ENCODE measurements around the gene HBA2.
A peak's percentile ranks its signal among the peaks of the same experiment; 100 is the strongest.
"Not testable (repeated sequence)": the region's sequence is repeated elsewhere in the genome, so short reads cannot be mapped to it uniquely, and the experiment has no call there.

The HBA2 gene

DNA sequence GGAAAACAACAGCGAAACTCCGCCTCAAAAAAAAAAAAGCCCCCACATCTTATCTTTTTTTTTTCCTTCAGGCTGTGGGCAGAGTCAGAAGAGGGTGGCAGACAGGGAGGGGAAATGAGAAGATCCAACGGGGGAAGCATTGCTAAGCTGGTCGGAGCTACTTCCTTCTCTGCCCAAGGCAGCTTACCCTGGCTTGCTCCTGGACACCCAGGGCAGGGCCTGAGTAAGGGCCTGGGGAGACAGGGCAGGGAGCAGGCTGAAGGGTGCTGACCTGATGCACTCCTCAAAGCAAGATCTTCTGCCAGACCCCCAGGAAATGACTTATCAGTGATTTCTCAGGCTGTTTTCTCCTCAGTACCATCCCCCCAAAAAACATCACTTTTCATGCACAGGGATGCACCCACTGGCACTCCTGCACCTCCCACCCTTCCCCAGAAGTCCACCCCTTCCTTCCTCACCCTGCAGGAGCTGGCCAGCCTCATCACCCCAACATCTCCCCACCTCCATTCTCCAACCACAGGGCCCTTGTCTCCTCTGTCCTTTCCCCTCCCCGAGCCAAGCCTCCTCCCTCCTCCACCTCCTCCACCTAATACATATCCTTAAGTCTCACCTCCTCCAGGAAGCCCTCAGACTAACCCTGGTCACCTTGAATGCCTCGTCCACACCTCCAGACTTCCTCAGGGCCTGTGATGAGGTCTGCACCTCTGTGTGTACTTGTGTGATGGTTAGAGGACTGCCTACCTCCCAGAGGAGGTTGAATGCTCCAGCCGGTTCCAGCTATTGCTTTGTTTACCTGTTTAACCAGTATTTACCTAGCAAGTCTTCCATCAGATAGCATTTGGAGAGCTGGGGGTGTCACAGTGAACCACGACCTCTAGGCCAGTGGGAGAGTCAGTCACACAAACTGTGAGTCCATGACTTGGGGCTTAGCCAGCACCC, 2.6 kb downstream of the HBA2 start:
- DNase-seq (ENCODE audit: low read depth in 3 of 3): no peak

DNA sequence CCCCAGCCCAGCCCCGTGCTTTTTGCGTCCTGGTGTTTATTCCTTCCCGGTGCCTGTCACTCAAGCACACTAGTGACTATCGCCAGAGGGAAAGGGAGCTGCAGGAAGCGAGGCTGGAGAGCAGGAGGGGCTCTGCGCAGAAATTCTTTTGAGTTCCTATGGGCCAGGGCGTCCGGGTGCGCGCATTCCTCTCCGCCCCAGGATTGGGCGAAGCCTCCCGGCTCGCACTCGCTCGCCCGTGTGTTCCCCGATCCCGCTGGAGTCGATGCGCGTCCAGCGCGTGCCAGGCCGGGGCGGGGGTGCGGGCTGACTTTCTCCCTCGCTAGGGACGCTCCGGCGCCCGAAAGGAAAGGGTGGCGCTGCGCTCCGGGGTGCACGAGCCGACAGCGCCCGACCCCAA, 3.3 kb downstream of the HBA2 start:
- DNase-seq (ENCODE audit: low read depth in 3 of 3): not testable (repeated sequence)

DNA sequence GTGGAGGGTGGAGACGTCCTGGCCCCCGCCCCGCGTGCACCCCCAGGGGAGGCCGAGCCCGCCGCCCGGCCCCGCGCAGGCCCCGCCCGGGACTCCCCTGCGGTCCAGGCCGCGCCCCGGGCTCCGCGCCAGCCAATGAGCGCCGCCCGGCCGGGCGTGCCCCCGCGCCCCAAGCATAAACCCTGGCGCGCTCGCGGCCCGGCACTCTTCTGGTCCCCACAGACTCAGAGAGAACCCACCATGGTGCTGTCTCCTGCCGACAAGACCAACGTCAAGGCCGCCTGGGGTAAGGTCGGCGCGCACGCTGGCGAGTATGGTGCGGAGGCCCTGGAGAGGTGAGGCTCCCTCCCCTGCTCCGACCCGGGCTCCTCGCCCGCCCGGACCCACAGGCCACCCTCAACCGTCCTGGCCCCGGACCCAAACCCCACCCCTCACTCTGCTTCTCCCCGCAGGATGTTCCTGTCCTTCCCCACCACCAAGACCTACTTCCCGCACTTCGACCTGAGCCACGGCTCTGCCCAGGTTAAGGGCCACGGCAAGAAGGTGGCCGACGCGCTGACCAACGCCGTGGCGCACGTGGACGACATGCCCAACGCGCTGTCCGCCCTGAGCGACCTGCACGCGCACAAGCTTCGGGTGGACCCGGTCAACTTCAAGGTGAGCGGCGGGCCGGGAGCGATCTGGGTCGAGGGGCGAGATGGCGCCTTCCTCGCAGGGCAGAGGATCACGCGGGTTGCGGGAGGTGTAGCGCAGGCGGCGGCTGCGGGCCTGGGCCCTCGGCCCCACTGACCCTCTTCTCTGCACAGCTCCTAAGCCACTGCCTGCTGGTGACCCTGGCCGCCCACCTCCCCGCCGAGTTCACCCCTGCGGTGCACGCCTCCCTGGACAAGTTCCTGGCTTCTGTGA, 4.1 kb downstream of the HBA2 start, which contains the start of gene HBA1:
Gene HBA1 (plus strand): TSS at position 204 of the 906 bp plus-strand sequence. CDS start 37 bp downstream, at position 241.
- not testable (repeated sequence) for DNase-seq (ENCODE audit: low read depth in 3 of 3)

DNA sequence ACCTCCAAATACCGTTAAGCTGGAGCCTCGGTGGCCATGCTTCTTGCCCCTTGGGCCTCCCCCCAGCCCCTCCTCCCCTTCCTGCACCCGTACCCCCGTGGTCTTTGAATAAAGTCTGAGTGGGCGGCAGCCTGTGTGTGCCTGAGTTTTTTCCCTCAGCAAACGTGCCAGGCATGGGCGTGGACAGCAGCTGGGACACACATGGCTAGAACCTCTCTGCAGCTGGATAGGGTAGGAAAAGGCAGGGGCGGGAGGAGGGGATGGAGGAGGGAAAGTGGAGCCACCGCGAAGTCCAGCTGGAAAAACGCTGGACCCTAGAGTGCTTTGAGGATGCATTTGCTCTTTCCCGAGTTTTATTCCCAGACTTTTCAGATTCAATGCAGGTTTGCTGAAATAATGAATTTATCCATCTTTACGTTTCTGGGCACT, 4.7 kb downstream of the HBA2 start:
- DNase-seq (ENCODE audit: low read depth in 3 of 3): no peak

DNA sequence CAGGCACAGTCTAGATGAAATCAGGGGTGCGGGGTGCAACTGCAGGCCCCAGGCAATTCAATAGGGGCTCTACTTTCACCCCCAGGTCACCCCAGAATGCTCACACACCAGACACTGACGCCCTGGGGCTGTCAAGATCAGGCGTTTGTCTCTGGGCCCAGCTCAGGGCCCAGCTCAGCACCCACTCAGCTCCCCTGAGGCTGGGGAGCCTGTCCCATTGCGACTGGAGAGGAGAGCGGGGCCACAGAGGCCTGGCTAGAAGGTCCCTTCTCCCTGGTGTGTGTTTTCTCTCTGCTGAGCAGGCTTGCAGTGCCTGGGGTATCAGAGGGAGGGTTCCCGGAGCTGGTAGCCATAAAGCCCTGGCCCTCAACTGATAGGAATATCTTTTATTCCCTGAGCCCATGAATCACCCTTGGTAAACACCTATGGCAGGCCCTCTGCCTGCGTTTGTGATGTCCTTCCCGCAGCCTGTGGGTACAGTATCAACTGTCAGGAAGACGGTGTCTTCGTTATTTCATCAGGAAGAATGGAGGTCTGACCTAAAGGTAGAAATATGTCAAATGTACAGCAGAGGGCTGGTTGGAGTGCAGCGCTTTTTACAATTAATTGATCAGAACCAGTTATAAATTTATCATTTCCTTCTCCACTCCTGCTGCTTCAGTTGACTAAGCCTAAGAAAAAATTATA, 5.4 kb downstream of the HBA2 start:
- no peak for DNase-seq (ENCODE audit: low read depth in 3 of 3)

DNA sequence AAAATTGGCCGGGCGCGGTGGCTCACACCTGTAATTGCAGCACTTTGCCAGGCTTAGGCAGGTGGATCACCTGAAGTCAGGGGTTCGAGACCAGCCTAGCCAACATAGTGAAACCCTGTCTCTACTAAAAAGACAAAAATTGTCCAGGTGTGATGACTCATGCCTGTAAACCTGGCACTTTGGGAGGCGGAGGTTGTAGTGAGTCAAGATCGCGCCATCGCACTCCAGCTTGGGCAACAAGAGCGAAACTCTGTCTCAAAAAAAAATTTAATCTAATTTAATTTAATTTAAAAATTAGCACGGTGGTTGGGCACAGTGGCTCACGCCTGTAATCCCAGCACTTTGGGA, 6.0 kb downstream of the HBA2 start:
- DNase-seq (ENCODE audit: low read depth in 3 of 3): no peak

DNA sequence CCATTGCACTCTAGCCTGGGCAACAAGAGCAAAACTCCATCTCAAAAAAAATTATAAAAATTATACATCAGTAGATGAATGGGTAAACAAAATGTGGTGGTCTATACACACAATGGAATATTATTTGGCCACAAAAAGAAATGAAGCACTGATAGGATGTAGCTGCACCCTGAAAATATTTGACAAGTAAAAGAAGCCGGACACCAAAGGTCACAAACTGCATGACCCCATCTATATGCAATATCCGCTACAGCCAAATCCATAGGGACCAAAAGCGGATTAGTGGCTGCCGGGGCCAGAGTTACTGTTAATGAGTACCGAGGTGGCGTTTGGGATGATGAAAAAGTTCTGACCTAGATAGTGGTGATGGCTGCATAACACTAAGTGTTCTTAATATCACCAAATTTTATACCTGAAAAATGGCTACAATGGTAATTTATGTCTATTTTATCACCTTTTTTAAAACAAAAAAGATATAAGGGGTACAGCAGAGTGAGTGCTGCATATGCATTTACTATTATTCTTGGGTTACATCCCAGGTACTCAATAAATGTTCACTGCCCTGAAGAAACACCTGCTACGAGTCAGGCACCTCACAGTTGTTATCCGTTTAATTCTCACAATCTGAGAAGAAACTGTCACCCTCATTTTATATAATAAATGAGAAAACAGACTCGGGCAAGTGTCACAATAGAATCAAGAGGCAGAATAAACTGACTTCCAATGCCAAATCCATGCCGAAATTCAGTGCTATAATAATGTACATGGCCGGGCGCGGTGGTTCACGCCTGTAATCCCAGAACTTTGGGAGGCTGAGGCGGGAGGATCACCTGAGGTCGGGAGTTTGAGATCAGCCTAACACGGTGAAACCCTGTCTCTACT, 6.8 kb downstream of the HBA2 start:
- no peak for DNase-seq (ENCODE audit: low read depth in 3 of 3)

DNA sequence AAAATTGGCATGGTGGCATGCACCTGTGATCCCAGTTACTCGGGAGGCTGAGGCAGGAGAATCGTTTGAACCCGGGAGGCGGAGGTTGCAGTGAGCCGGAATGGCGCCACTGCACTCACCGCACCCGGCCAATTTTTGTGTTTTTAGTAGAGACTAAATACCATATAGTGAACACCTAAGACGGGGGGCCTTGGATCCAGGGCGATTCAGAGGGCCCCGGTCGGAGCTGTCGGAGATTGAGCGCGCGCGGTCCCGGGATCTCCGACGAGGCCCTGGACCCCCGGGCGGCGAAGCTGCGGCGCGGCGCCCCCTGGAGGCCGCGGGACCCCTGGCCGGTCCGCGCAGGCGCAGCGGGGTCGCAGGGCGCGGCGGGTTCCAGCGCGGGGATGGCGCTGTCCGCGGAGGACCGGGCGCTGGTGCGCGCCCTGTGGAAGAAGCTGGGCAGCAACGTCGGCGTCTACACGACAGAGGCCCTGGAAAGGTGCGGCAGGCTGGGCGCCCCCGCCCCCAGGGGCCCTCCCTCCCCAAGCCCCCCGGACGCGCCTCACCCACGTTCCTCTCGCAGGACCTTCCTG, 7.5 kb downstream of the HBA2 start, which contains the start of gene HBQ1:
Gene HBQ1 (plus strand): TSS at position 359 of the 575 bp plus-strand sequence. CDS start 28 bp downstream, at position 387.
- DNase-seq (ENCODE audit: low read depth in 3 of 3): peak in 2 of 3 experiments; percentile 13 to 23

DNA sequence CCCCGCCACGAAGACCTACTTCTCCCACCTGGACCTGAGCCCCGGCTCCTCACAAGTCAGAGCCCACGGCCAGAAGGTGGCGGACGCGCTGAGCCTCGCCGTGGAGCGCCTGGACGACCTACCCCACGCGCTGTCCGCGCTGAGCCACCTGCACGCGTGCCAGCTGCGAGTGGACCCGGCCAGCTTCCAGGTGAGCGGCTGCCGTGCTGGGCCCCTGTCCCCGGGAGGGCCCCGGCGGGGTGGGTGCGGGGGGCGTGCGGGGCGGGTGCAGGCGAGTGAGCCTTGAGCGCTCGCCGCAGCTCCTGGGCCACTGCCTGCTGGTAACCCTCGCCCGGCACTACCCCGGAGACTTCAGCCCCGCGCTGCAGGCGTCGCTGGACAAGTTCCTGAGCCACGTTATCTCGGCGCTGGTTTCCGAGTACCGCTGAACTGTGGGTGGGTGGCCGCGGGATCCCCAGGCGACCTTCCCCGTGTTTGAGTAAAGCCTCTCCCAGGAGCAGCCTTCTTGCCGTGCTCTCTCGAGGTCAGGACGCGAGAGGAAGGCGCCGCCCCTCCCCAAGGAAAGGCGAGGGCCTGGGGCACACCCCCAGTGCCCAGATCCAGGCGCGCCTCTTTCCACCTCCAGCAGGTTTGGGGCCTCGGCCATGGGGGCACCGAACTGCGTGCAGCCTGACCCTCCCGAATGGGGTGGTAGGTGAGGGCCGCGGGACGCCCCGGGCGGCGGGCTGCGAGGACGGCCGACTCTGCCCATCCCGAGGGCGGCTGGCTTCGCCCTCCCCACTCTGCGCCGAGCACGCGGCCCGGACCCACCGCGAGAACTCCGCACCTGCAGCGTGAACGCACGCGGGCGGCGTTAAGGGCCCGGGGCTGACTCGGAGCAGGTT, 8.2 kb downstream of the HBA2 start:
- DNase-seq (ENCODE audit: low read depth in 3 of 3): peak; percentile 35 to 72 (median 70)

DNA sequence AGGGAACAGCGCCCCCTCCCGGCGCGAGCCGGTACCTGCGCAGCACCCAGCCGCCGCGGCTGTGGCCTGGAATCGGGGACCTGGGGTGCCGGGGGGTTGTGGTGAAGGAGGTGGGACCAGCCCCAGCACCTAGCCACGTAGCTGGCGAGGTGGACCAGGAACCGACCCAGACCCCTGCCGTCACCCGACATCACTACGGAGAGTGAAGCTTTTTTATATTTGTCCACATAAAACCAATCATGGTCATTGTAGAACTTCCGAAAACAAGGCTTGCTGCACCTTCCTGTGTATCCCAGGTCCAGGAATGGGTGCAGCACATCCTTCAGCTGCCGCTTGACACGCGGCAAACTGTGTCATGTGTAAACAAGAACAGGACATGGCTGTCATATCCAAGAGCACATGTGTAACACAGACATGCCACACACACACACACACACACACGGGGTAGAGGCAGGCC, 8.9 kb downstream of the HBA2 start:
- peak in 1 of 3 experiments; percentile 73 for DNase-seq (ENCODE audit: low read depth in 3 of 3)

DNA sequence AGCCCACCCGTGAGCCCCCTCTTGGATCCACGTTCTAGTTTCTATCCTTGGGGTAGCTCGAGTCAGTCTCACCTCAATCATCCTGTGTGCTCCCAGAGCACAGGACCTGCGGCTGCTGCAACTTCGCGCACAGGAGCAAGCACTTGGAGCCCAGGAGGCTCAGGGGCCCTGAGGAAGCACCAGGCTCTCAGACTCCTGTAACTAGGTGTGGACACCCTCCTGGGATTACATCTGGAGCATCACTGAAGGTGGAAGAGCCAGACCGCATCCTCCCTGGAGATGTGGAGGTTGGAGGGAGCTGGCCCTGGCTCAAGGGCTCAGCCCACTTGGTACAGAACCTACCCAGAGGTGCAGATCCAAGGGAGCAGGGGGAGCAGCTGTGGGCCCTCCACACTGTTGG, 10.3 kb downstream of the HBA2 start:
- DNase-seq (ENCODE audit: low read depth in 3 of 3): no peak

DNA sequence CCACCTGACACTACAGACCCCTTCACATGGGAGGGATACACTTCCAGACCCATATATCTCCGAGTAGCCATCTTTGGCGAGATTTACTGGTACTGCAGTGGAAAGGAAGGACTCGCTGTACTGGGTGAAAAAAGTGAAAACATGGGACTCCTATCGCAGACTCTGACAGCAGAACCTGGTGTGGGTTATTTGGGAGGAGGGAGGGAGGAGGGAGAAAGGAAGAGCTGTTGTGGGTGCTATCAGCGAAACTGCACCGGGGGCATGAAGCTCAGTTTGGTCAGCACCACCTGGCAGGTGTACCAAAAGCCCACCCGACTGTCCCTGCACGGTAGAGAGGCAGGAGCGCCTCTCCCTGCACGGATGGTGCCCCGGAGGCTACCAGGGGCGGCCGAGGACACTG, 12.5 kb downstream of the HBA2 start:
- DNase-seq (ENCODE audit: low read depth in 3 of 3): no peak

DNA sequence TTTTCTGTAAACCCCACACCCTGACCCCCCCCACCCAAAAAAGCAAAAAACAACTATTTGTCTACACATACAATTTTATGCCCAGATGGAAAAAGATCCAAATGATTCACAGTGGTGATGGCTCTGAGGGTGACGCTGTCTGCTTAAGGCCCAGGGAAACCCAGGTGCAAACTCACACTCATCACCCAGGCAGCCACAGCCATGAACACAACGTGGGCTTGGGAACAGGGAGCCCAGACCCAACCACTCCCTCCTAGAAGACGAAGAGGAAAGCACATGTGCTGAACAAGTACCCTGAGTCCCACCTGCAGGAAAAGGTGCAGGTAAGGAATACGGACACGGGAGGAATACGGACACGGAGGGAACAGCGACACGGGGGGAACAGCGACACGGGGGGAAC, 13.0 kb downstream of the HBA2 start:
- no peak for DNase-seq (ENCODE audit: low read depth in 3 of 3)

DNA sequence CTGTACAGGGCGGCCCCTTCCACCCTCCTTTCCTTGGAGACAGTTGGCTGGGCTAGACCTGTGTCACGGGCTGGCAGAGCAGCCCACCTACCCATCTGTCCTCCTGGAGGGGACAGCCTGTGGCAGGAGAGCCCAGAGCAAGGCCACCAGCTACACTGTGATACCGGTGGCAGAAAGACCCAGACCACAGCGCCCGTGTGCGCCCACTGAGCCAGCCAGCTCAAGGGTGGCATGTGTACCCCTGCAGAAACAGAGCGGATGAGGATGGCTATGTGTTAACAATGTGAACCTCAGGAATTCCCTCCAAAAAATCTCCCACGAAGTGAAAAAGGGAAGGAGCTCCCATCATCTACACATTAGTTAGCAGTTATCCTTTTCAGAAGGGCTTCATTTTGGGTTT, 14.7 kb downstream of the HBA2 start:
- DNase-seq (ENCODE audit: low read depth in 3 of 3): no peak

DNA sequence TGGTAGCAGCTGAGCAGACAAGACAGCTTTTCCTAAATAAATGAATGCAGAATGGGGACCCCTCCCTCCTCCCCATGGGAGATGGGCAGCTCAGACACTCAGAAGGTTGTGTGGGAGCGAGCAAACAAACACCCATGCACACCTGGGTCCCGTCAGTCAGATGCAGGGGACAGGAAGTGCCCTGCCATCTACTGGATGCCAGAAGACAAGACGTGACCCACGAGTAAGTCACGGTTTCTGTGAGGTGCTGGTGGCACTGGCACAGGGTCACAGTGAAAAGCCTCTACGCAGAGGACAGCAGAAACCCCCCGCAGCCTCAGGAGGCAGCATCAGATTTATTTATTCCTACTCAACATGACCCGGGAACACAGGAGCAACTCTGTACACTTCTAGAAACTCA, 16.0 kb downstream of the HBA2 start:
- no peak for DNase-seq (ENCODE audit: low read depth in 3 of 3)

DNA sequence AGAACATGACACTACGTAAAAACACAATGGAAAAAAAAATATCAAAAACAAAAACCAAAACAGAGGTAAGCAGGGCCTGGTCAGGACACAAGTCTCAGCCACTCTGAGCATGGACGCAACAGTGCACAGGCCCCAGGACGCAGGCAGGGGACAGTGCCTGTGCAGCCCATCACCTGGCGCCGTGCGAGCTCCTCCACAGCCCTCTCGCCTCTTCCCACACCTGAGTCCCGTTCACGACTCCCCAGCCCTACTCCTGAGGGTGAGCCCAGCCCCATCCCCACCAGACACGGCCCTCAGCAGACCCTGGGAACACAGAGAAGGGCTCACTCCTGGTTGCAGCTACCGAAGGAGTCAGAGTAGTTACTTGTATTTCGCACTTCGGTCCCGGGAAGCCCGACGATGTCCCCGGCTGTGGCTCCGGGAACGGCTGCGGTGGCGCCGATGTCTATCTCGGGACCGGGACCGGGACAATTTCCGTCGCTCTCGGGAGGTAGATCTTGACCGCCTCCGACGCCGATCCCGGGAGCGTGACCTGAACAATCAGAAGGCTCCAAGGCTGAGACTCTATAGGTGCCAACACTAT, 17.0 kb downstream of the HBA2 start:
- DNase-seq (ENCODE audit: low read depth in 3 of 3): no peak

DNA sequence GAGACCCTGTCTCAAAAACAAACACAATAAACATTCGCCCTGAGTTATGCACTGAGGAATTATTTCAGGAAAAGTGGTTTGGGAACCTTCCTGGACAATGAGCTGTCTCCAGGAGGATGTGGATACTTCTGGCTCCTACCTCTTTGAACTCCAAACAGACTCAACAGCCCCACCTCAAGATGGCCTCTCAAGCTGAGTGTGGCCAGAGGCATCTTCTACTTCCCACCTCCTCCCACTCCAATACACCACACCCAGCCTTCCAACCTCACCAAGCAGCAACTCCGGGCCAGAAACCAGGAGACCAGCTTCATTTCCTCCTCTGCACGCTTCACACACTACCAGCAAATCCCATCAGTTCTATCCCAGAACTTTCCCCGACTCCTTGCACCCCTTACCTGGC, 19.2 kb downstream of the HBA2 start:
- no peak for DNase-seq (ENCODE audit: low read depth in 3 of 3)

DNA sequence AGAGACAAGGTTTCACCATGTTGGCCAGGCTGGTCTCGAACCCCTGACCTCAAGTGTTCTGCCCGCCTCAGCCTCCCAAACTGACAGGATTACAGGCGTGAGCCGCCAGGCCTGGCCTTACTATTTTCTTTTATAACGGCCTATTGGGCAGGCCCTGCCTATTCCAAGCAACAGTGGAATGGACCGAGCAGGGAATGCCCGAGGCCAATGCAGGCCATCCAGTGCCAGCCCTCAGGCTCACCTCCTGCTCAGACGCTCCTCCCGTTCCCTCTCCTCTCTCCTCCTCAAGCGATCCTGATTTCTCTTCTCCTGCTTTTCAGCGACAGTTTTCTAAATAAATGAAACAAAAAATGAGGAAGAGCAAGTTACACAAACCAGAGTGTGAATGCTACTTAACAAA, 20.0 kb downstream of the HBA2 start:
- DNase-seq (ENCODE audit: low read depth in 3 of 3): no peak

DNA sequence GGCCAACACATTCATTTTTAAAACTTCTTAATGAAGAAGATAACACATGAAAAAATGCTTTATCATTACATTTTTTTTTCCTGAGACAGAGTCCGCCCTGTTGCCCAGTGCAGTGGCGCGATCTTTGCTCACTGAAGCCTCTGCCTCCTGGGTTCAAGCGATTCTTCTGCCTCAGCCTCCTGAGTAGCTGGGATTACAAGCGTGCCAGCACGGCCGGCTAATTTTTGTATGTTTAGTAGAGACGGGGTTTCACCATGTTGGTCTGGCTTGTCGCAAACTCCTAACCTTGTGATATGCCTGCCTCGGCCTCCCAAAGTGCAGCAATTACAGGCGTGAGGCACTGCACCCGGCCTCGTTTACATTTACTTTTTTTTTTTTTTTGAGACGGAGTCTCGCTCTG, 20.8 kb downstream of the HBA2 start:
- no peak for DNase-seq (ENCODE audit: low read depth in 3 of 3)

All from stimulated activated CD4-positive, alpha-beta T cell treated with anti-CD3 and anti-CD28 coated beads, TNF-alpha, amount 100 ng/mL, for 4 hours (primary cell).